Esophagus muscularis mucosa (tissue), 4 donors: ENCODE data around the gene ANK3.

Experiments
- EP300 ChIP-seq: sonication (generic); formaldehyde crosslinking; IDR thresholded peaks from one replicate; pipeline ENCODE4 v1.6.1; 2017; ENCODE audit warnings: antibody characterized with exemption
- POLR2A ChIP-seq: fragments of 450-650 bp; IDR thresholded peaks from one replicate; pipeline ENCODE4 v1.6.1; 2017; ENCODE audit warnings: antibody characterized with exemption, moderate library complexity, mild to moderate bottlenecking, low read depth
- POLR2AphosphoS5 ChIP-seq, 2 donors: sonication (generic); formaldehyde crosslinking; IDR thresholded peaks; one replicate each; pipeline ENCODE4 v1.6.1; 2017; ENCODE audit warnings: antibody characterized with exemption in 2 of 2
- TF ChIP-seq, protein P1 (sequence below), 3 experiments: fragments of 200-600 bp in 2 of 3; fragments of 450-650 bp in 1 of 3; sonication (generic) in 2 of 3; IDR thresholded peaks; one replicate each; pipeline ENCODE4 v1.5.1; 2017 to 2019; ENCODE audit warnings: antibody characterized with exemption in 3 of 3, mild to moderate bottlenecking in 2 of 3, moderate library complexity in 1 of 3

DNA sequence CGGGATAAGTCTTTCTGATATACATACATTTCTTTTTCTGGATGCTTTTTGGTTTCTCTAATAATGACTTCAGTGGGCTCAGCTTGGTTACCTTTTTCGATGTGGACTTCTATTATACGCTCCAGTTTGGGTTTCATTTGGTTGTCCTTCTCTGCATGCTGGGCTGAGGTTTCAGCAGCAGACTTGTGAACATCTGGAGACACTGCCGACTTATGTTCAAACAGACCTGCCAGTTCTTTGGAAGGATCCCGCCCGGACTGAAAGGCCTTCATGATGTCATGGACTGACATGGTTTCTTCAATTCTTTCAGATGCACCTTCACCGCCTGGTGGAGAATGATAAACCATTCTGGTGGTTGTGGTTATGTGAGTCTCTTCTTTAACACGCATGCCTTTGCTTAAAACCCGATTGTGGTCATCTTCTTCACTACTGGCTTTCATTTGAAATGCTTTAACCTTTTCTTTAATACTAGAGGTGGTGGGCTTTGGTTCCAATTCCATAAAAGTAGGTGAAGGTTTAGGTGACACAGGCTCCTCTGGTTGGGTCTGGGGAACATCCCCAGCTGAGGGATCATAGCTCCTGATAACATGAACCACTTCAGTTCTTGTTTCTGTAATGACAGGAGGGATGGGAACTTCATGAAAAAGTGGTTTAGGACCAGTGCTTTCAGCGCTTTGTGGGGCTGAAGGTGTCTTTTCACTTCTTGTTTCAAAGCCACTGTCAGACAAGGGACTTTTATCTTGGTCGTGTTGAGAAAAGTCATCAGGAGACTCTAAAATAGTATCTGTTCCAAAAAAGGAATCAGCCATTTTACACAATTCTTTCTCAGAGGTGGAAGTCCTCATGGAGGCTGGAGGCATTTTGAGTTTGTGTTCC lies 315.7 kb downstream of the ANK3 start:
- no peak for TF ChIP-seq POLR2A
- no peak for TF ChIP-seq POLR2AphosphoS5 (IDR thresholded peaks at IDR 0.05)
- TF ChIP-seq, protein P1, sequence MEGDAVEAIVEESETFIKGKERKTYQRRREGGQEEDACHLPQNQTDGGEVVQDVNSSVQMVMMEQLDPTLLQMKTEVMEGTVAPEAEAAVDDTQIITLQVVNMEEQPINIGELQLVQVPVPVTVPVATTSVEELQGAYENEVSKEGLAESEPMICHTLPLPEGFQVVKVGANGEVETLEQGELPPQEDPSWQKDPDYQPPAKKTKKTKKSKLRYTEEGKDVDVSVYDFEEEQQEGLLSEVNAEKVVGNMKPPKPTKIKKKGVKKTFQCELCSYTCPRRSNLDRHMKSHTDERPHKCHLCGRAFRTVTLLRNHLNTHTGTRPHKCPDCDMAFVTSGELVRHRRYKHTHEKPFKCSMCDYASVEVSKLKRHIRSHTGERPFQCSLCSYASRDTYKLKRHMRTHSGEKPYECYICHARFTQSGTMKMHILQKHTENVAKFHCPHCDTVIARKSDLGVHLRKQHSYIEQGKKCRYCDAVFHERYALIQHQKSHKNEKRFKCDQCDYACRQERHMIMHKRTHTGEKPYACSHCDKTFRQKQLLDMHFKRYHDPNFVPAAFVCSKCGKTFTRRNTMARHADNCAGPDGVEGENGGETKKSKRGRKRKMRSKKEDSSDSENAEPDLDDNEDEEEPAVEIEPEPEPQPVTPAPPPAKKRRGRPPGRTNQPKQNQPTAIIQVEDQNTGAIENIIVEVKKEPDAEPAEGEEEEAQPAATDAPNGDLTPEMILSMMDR (IDR thresholded peaks at IDR 0.05): no peak
- TF ChIP-seq EP300: no peak
